HG03469 (cell line): ENCODE measurements around the gene CLDN7.

Source experiments
- ATAC-seq: cut with Tn5 transposase; IDR thresholded peaks from one replicate; pipeline ENCODE4 v1.9.1; 2021; ENCODE audit warnings: mild to moderate bottlenecking, moderate library complexity, moderate number of reproducible peaks; ENCODE audit not compliant: unreplicated experiment

Gene CLDN7, protein sequence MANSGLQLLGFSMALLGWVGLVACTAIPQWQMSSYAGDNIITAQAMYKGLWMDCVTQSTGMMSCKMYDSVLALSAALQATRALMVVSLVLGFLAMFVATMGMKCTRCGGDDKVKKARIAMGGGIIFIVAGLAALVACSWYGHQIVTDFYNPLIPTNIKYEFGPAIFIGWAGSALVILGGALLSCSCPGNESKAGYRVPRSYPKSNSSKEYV

DNA sequence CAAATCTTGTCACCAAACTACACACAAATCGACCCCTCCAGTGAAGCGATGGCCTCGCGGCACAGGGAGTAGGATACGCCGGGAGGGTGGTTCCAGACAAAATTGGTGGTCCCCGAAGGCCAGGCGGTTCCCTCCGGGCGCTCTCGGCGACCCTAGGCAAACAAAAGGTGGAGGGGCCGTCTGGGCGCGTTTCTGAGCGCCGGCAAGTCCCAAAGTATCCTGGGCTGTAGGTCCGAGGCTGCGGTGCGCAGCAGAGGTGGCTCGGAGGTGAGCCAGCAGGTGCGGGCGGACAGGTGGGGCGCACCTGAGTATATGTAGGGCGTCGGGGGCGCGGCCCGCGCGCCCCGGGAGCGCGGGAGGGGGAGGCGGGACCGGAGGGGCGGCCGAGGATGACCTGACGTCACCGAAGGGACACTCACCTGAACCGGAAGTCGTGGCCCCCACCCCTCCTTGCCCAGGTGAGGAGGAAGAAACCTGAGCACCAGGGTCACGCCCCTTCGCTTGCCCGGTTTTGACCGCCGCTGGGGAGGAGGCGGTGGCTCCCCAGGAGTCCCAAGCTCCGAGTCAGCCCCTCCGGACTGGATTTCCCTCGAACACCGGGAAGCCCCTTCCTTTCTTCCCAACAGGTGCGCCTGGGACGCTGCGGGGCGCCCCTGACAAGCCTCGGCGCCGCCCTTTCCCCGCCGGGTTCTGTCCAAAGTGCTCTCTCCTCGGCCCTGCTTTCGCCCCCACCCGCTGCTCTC lies at the start of gene CLDN7:
CLDN7 (minus strand) TSS at position 287 of the 743 bp plus-strand sequence. CDS start 435 bp downstream, outside the sequence.
- ATAC-seq = no peak

GRCh38 chr17:7311110-7311705 lies 48.9 kb upstream of the CLDN7 start:
- ATAC-seq = no peak

- ATAC-seq = no peak
Observed at GRCh38 chr17:7309628-7310027, 47.4 kb upstream of the CLDN7 start.

GRCh38 chr17:7308625-7309433 lies 46.6 kb upstream of the CLDN7 start:
- ATAC-seq = no peak

GRCh38 chr17:7307686-7308624 lies 45.7 kb upstream of the CLDN7 start:
- ATAC-seq = no peak

DNA sequence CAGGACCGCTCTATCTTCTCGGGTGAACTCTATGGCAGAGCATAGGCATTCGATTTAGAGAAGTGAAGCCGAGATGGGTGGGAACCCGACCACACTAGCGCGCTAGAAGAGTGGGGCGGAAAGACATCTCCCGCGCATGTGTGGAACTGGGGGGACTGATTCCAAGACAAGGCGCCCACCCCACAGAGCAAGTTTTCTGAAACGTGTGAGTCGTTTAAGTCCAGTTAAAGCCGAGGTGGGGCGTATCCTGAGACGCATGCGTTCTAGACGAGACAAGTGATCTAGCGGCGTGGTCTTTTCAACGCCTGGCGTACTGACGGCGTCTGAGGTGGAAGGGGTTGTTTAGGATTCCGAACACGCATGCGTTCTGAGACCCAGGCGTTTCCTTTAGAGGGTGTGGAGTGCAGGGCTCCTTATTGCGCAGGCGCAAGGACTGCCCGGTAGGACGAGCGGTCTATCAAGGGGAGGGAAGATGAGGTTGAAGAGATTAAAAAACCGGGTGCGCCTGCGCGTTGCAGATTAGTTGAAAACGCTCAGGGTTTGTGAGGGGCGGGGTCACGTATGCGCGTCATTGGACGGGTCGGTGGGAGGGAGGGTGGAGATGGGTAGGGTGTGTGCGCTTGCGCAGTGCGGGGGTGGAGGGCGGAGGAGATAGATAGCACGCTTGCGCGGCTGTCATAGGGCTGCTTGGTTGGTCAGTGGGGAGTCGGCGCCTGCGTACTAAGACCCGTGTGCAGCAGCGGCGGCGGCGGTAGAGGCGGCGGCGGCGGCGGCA lies 44.8 kb upstream of the CLDN7 start, which contains the start of gene EIF5A:
EIF5A (plus strand) TSS at position 718 of the 775 bp plus-strand sequence. CDS start 2,008 bp downstream, outside the sequence.
- peak; percentile 43 for ATAC-seq

- no peak for ATAC-seq
Observed at GRCh38 chr17:7304179-7304578, 41.9 kb upstream of the CLDN7 start.

- no peak for ATAC-seq
Observed at GRCh38 chr17:7296189-7296861, 34.0 kb upstream of the CLDN7 start.

DNA sequence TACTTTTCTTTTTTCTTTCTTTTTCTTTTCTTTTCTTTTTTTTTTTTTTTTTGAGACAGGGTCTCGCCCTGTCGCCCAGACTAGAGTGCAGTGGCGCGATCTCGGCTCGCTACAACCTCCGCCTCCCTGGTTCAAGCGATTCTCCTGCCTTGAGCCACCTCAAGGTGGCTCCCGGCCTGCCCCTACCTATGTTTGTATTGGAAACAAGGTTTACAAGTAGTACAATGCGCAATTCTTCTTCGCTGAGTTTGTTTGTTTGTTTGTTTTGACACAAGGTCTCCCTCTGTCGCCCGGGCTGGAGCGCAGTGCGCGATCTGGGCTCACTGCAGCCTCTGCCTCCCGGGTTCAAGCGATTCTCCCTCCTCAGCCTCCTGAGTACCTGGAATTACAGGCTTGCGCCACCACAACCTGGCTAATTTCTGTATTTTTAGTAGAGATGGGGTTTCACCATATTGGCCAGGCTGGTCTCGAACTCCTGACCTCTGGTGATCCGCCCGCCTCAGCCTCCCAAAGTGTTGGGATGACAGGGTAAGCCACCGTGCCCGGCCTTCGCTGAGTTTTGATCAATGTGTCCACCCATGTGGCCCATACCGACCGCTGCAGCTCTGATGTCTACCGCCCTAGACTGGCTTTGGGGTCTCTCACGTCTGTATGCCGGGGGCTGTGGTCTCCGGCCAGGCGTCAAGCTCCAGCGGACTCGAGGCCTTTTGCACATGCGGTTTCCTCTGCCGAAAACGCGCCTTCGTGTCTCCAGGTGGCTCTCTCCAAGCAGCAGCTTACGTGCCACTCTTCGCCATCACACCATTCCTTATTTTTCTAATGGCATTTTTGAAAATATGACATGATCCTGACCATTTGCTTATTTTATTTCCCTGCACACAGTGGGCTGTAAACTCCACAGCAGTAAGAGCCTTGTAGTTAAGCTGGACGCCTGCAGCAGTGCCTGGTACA lies 33.2 kb upstream of the CLDN7 start:
- no peak for ATAC-seq

DNA sequence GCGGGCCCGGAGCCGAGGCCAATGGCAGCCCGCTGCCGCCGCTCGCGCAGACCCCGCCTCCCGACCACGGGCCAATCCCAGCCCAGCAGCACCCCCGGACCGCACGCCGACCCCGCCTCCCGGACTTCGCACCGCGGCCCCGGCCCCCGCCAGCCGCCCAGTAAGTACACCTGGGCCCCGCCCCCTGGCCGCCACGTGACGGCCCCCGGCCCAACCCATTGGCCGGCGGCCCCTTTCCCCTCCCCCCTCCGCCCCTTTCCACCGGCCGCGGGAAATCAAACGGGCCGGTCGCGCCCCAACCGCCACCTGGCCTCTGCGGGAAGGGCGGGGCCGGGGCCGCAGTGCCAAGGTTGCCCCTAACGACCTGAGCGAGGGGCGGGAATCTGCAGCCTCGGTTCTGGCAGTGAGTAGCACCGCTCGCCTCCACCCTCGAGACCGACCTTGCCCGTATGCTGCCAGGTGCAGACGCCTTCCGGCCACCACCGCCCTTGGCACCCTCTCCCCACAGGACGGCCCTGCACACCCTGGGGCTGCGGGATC lies 32.4 kb upstream of the CLDN7 start, which contains the start of gene YBX2:
YBX2 (minus strand) TSS at position 26 of the 540 bp plus-strand sequence. CDS start 139 bp downstream, outside the sequence.
- ATAC-seq = no peak

DNA sequence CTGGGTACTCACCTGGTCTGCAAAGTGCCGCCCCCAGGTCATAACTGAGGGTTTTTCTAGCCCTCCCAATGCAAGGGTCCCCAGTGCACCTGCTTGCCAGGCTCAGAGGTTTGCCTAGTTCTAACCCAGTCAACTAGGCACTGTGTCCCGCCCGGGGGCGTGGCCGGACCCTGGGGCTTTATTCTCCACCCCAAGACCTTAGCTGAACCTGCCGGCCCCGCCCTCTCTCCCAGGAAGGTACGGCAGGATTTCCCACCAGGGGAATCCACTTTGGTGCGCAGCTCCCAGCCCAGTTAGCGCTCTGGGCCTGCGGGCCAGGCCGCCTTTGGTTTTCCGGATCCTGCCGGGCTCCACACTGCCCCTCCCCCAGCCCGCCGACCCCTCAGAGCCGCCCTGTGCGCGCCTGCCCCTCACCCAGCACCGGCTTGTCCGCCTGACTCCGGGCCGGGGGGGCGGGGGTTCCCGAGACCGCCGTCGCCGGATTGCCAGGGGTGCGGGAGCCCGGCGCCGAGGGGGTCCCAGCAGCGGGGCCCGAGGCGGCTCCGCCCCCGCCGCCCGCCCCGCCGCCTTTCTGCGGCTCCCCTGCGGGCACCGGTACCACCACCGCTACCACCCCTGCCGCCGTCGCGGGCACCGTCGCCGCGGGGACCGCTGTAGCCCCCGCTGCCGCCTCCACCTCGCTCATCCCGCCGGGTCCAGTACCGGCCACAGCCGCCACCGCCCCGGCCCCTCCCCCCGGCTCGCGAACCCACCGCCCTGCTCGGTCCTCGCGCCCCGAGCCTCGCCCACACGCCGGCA lies 31.7 kb upstream of the CLDN7 start:
- no peak for ATAC-seq

DNA sequence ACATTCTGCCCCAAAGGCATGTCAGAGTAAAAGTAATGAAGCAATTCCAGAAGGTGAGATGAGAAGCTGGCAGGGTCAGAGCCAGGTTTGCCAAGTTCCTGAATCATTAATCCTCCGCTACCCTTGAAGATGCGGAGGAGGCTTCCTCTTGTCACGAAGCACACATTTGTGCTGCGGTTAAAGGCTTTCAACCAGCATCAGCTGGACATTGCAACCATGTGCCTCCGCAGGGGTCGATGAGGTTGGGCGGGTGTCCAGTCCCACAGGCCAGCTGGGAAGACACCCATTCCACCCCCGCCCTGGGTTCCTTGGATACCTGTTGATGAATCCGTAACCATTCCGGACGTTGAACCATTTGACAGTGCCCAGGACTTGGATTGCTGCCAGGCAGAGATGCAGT lies 30.9 kb upstream of the CLDN7 start:
- no peak for ATAC-seq

DNA sequence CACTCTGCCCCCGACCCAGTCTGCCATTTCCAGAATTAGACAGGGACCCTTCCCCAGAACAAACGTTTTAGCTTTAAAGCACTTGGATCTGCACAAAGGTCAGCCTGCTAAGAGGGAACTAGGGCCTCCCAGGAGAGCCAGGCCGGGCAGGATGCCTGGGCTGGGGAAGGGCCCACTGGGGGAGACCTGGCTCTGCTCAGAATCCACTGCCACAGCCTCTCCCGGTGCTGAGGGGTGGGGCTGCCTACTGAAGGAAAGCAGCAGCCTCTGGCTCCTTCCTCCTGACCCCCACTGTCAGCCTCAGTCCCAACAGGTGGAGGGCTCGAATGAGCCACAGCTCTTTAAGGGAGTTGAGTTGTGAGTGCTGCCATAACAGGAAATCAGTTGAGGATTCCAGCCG lies 30.5 kb upstream of the CLDN7 start:
- ATAC-seq = no peak

DNA sequence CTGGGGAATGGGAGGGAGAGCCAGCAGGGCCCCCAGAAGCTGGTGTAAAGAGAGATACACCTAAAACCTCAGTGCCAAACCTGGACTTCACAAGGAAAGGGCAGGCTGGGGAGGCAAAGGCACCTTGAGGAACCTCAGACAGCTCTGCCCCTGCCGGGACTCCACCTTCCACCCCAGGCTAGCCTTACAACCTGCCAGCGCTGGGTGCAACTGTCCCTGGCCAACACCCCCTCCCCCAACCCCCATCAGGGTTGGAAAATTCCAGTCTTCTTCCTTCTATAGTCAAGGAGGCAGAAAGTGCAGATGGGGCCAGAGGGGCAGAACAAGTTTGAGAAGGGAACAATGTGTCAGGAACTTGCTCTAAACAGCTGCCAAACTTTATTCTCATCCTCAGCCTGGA lies 29.9 kb upstream of the CLDN7 start:
- ATAC-seq = no peak

DNA sequence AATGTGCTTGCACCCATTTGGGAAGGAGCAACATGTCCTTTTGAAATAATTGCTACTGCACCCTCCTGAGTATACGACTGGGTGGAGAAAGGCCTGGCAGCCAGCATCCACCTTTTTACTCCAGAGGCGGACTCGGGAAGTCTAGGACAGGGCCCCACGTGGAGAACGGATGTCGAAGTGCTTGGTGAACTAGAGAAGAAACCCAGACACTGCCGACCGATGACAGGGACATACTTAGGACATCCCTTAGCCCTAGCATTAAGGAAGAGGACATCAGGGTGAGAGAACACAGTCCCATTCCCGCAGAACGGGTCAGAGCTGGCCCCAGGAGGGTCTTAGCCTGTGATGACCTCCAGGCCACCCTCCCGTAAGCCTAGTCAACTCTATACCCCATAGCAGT lies 28.4 kb upstream of the CLDN7 start:
- ATAC-seq = no peak

DNA sequence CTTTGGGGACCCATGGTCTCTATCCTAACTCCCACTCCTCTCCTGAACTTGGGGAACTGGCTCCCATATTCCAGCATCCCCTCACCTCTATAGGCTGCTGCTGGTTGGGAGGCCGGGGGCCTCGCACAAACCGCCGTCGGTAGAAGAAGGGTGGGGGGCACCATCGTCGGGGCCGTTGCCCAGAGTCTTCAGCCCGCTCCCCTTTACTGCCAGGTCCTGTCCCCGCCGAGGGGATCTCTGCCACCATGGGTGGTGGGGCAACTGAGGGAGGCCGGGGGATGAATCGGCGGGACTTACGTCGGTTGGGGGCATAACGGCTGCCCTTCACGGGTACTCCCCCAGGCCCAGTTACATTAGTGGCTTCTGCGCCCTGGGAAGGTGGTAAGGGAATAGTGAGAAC lies 27.9 kb upstream of the CLDN7 start:
- no peak for ATAC-seq
